Brain microvascular endothelial cell (primary cell): Measurements from ENCODE around the gene TTC7B.

Experiments
- DNase-seq: peaks from one replicate; pipeline ENCODE4 v3.0.0-alpha.2; 2020
- H3K27ac ChIP-seq: fragments of 250-450 bp; sonication (Bioruptor Pico); 2 replicates; pipeline ENCODE4 v1.5.1; 2020; ENCODE audit warnings: mild to moderate bottlenecking, moderate library complexity
- H3K27me3 ChIP-seq: fragments of 250-450 bp; sonication (Bioruptor Pico); replicated peaks from 2 replicates; pipeline ENCODE4 v1.5.1; 2020; ENCODE audit warnings: mild to moderate bottlenecking
- H3K36me3 ChIP-seq: fragments of 250-450 bp; sonication (Bioruptor Pico); replicated peaks from 2 replicates; pipeline ENCODE4 v1.5.1; 2020; ENCODE audit warnings: mild to moderate bottlenecking
- H3K4me3 ChIP-seq: 2 replicates; pipeline ENCODE4 v1.5.1; 2011; ENCODE audit warnings: low read depth, mild to moderate bottlenecking, control low read depth, low read length, moderate library complexity
- in situ Hi-C: cut with HindIII; loops from 2 replicates; pipeline ENCODE4 v1.10.0; 2017; ENCODE audit warnings: low sequenced_read_pairs, low pct_ligation_motif_present
- TF ChIP-seq, protein P1 (sequence below): IDR thresholded peaks from 2 replicates; pipeline ENCODE4 v1.5.1; 2011; ENCODE audit warnings: low read depth, mild to moderate bottlenecking, moderate library complexity, low read length, control low read depth, inconsistent platforms; ENCODE audit errors: missing control alignments

TTC7B gene

DNA sequence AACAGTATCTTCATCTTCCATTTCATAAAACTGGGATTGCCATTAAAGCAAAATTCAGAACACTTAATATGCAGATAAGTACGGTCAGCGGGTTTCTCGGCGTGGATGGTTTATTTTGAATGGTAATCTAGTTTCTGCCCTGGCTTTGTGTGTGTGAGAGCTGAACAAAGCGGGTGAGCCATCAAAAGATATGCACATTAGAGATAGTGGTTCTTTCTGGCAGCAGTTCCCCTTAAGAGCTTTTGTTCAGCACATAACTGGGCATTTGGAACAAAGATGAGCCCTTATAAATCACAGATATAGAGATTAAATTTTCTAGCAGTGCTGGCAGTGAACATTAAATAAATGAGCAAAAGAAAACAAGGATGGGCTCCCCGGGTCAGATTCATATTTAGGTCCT lies 211.9 kb downstream of the TTC7B start:
- Histone ChIP-seq H3K4me3 (no peak overlapping the region), H3K36me3 (no peaks in the 10 kb centered on the region), H3K27me3 (no peaks in the 10 kb centered on the region), H3K27ac (no peak overlapping the region)
- TF ChIP-seq, protein P1, sequence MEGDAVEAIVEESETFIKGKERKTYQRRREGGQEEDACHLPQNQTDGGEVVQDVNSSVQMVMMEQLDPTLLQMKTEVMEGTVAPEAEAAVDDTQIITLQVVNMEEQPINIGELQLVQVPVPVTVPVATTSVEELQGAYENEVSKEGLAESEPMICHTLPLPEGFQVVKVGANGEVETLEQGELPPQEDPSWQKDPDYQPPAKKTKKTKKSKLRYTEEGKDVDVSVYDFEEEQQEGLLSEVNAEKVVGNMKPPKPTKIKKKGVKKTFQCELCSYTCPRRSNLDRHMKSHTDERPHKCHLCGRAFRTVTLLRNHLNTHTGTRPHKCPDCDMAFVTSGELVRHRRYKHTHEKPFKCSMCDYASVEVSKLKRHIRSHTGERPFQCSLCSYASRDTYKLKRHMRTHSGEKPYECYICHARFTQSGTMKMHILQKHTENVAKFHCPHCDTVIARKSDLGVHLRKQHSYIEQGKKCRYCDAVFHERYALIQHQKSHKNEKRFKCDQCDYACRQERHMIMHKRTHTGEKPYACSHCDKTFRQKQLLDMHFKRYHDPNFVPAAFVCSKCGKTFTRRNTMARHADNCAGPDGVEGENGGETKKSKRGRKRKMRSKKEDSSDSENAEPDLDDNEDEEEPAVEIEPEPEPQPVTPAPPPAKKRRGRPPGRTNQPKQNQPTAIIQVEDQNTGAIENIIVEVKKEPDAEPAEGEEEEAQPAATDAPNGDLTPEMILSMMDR = no peak
- in situ Hi-C loops = no loop called here
- no peak for DNase-seq

DNA sequence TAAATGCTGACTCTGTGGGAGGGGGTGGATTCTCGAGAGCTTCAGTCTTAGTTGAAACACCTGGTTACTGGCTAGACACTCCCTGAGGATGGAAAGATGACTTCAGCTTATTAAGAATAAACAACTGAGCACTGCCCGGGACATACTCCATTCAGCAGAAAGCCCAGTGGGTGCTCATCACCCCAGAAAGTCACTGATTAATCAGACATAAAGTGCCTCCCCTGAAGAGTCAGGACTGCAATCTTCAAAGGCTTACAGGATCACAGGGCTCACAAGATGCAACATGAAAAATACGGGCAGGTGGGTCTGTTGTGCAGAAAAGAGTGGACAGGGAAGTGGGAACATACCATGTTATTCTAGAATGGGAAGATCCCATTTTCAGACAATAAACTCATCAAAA lies 212.4 kb downstream of the TTC7B start:
- TF ChIP-seq, protein P1 = no peak
- DNase-seq = no peak
- Histone ChIP-seq H3K27me3 (no peaks in the 10 kb centered on the region), H3K4me3 (no peak overlapping the region), H3K36me3 (no peaks in the 10 kb centered on the region), H3K27ac (no peak overlapping the region)
- in situ Hi-C loops = no loop called here

DNA sequence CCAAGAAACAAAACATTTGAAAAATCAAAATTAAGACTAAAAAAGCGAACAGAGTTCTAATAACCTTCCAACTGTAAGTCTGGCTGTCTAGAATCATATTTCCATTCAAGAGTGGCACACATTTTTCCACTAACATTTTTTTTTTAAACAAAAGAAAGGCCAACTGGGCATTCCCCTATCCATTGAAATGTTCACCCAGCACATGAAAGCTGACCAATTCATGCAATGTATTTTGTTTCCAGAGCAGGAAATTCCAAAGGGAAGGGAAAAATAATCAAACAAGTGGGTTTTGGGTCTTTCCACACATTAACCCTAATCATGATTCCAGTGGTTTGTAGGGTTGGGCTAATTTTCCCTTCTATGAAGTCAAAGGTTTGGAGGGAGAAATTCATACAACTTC lies 212.9 kb downstream of the TTC7B start:
- no peak for DNase-seq
- in situ Hi-C loops = no loop called here
- Histone ChIP-seq H3K4me3 (no peak overlapping the region), H3K36me3 (no peaks in the 10 kb centered on the region), H3K27ac (no peak overlapping the region), H3K27me3 (no peaks in the 10 kb centered on the region)
- TF ChIP-seq, protein P1 = no peak

DNA sequence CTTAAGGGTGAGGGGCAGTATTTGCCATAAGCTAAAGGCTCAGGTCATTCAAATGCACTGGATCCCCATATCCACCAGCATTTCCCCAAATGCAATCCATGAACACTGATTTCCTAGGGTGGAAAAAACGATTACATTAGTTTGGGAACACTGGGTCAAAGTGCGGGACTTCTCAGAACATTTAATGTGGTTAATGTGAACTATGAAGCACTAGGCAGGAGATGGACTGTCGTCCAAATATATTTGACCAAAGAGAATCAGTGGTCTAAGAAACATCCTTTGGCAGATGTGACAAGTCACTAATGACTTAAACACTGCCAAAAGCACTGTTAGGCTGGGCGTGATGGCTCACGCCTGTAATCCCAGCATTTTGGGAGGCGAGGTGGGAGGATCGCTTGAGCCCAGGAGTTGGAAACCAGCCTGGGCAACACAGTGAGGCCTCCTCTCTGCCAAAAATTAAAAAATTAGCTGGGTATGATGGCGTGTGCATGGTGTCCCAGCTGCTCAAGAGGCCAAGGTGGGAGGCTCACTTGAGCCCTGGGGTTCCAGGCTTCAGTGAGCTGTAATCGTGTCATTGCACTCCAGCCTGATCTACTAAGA lies 214.0 kb downstream of the TTC7B start:
- TF ChIP-seq, protein P1 = no peak
- DNase-seq = no peak
- in situ Hi-C loops = no loop called here
- H3K27me3 ChIP-seq = no peaks in the 10 kb centered on the region
- no peak overlapping the region for H3K4me3 ChIP-seq
- H3K36me3 ChIP-seq = no peaks in the 10 kb centered on the region
- H3K27ac ChIP-seq = no peak overlapping the region

DNA sequence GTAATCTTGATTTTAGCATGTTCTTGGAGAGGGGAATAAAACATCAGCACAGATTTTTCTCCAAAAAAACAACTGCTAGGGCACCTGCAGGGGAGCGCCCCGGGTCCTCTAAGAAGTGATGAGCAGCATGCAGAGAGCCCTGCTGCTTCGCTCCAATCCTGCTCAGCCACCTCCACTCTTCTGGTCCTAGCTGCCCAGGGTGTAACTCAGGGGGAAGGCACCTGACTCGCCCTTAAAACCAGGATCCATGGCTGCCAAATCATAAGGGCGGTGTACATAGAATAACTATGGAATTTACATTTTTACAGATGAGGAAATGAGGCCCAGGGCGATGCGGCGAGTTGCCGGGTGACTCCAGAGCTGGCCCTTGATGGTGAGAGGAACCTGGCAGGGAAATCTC lies 214.7 kb downstream of the TTC7B start:
- TF ChIP-seq, protein P1 = no peak
- no peak for DNase-seq
- in situ Hi-C loops = no loop called here
- Histone ChIP-seq H3K27ac (no peak overlapping the region), H3K27me3 (no peaks in the 10 kb centered on the region), H3K4me3 (no peak overlapping the region), H3K36me3 (no peaks in the 10 kb centered on the region)

DNA sequence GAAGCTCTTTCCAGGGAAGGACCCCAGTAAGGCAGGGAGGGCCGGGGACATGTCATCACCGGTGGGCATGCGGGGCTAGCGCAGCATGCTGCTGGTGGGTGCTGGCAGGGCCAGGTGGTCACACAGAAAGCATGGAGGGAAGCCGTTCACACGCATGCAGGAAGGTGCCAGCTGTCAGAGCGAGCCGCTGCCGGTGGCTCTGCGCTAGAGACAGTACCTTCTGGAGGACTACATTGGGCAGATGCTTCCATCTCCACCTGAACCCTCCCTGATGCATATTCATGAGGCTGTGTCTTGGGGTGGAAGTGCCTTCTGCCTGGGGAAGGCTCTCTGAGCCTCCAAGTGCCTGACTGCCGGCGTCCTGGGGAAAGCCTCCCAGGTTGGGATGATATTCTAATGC lies 215.6 kb downstream of the TTC7B start:
- TF ChIP-seq, protein P1 = no peak
- no peak for DNase-seq
- Histone ChIP-seq H3K27me3 (no peaks in the 10 kb centered on the region), H3K27ac (no peak overlapping the region), H3K4me3 (no peak overlapping the region), H3K36me3 (no peaks in the 10 kb centered on the region)
- in situ Hi-C loops = no loop called here
